GM18909 (cell line): ENCODE measurements around the gene EPB41.

ENCODE experiments used
- ATAC-seq: cut with Tn5 transposase; IDR thresholded peaks from one replicate; pipeline ENCODE4 v1.9.1; 2021; ENCODE audit warnings: mild to moderate bottlenecking; ENCODE audit not compliant: unreplicated experiment, poor library complexity

The EPB41 gene

GRCh38 chr1:28971980-28972771 lies 57.8 kb downstream of the EPB41 start:
- ATAC-seq: no peak

GRCh38 chr1:28973596-28974421 lies 59.4 kb downstream of the EPB41 start:
- ATAC-seq: no peak

- no peak for ATAC-seq
Observed at GRCh38 chr1:28974432-28974831, 60.1 kb downstream of the EPB41 start.

- ATAC-seq: no peak
Observed at GRCh38 chr1:28976248-28976647, 61.9 kb downstream of the EPB41 start.

GRCh38 chr1:28981210-28981609 lies 66.8 kb downstream of the EPB41 start:
- ATAC-seq: no peak

- no peak for ATAC-seq
Observed at GRCh38 chr1:28982198-28982597, 67.8 kb downstream of the EPB41 start.

- ATAC-seq: no peak
Observed at GRCh38 chr1:28983091-28983490, 68.7 kb downstream of the EPB41 start.

- no peak for ATAC-seq
Observed at GRCh38 chr1:28983509-28984310, 69.3 kb downstream of the EPB41 start.

- no peak for ATAC-seq
Observed at GRCh38 chr1:28984311-28984684, 69.9 kb downstream of the EPB41 start.

GRCh38 chr1:28985427-28985826 lies 71.1 kb downstream of the EPB41 start:
- no peak for ATAC-seq

GRCh38 chr1:28986306-28986910 lies 72.0 kb downstream of the EPB41 start:
- ATAC-seq: no peak

GRCh38 chr1:29002792-29003191 lies 88.4 kb downstream of the EPB41 start:
- ATAC-seq: no peak

- ATAC-seq: no peak
Observed at GRCh38 chr1:29004288-29004687, 89.9 kb downstream of the EPB41 start.

- no peak for ATAC-seq
Observed at GRCh38 chr1:29004798-29005197, 90.4 kb downstream of the EPB41 start.

- ATAC-seq: no peak
Observed at GRCh38 chr1:29011775-29012174, 97.4 kb downstream of the EPB41 start.

GRCh38 chr1:29017235-29017634 lies 102.9 kb downstream of the EPB41 start:
- ATAC-seq: no peak

- ATAC-seq: no peak
Observed at GRCh38 chr1:29017975-29018712, 103.8 kb downstream of the EPB41 start.

- no peak for ATAC-seq
Observed at GRCh38 chr1:29022620-29023019, 108.3 kb downstream of the EPB41 start.

GRCh38 chr1:29029667-29030066 lies 115.3 kb downstream of the EPB41 start:
- no peak for ATAC-seq

- no peak for ATAC-seq
Observed at GRCh38 chr1:29032841-29033240, 118.5 kb downstream of the EPB41 start.
